Uterus (tissue), 2 donors: ENCODE data around the gene RRAGD.

Experiments
- POLR2A ChIP-seq, 2 donors: fragments of 450-650 bp; IDR thresholded peaks; one replicate each; pipeline ENCODE4 v1.6.1; 2016; ENCODE audit warnings: antibody characterized with exemption in 2 of 2, mild to moderate bottlenecking in 1 of 2, moderate library complexity in 1 of 2
- TF ChIP-seq, protein P1 (sequence below), 4 experiments: fragments of 200-600 bp in 2 of 4; fragments of 450-650 bp in 2 of 4; sonication (generic) in 2 of 4; IDR thresholded peaks; one replicate each; pipeline ENCODE4 v1.5.1; 2016 to 2019; ENCODE audit warnings: antibody characterized with exemption in 4 of 4, mild to moderate bottlenecking in 2 of 4, moderate library complexity in 1 of 4

DNA sequence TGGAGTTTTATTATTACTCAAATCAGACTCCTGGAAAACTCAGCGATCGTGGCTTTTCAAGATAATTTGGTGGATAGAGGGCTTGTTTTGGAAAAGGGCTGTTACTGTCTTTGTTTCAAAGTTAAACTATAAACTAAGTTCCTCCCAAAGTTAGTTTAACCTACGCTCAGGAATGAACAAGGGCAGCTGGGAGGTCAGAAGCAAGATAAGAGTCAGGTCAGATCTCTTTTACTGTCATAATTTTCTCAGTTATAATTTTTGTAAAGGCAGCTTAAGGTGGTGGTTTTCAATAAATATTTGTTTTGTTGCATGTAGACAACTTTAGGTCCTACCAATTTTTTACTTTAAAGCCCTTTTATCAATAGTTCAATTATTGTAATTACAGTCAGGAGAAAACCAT, 87.8 kb downstream of the RRAGD start:
- TF ChIP-seq, protein P1, sequence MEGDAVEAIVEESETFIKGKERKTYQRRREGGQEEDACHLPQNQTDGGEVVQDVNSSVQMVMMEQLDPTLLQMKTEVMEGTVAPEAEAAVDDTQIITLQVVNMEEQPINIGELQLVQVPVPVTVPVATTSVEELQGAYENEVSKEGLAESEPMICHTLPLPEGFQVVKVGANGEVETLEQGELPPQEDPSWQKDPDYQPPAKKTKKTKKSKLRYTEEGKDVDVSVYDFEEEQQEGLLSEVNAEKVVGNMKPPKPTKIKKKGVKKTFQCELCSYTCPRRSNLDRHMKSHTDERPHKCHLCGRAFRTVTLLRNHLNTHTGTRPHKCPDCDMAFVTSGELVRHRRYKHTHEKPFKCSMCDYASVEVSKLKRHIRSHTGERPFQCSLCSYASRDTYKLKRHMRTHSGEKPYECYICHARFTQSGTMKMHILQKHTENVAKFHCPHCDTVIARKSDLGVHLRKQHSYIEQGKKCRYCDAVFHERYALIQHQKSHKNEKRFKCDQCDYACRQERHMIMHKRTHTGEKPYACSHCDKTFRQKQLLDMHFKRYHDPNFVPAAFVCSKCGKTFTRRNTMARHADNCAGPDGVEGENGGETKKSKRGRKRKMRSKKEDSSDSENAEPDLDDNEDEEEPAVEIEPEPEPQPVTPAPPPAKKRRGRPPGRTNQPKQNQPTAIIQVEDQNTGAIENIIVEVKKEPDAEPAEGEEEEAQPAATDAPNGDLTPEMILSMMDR (IDR thresholded peaks at IDR 0.05): no peak
- TF ChIP-seq POLR2A (IDR thresholded peaks at IDR 0.05): no peak
